Fibroblast of lung (primary cell): Measurements from ENCODE around the gene RBMX. TPM values are rescaled to one million over a fixed set of nuclear protein-coding genes. Genes with fewer than 3 reads are reported as not detected.

Experiments
- DNase-seq, 2 donors: peaks; one replicate each; pipeline versions ENCODE4 v3.0.0 to v3.0.0-alpha.2; 2010; ENCODE audit warnings: low read depth in 2 of 2
- H2AFZ ChIP-seq: 2 replicates; pipeline ENCODE4 v1.5.1; 2012; ENCODE audit warnings: low read length, control low read depth, inconsistent platforms
- H3K27ac ChIP-seq: 2 replicates; pipeline ENCODE4 v1.5.1; 2011; ENCODE audit warnings: low read length, control low read depth; ENCODE audit not compliant: insufficient read depth
- H3K27me3 ChIP-seq: 2 replicates; pipeline ENCODE4 v1.5.1; 2011; ENCODE audit warnings: mild to moderate bottlenecking, low read length; ENCODE audit not compliant: control insufficient read depth, insufficient read depth
- H3K36me3 ChIP-seq: 2 replicates; pipeline ENCODE4 v1.5.1; 2011; ENCODE audit warnings: low read length; ENCODE audit not compliant: control insufficient read depth, insufficient read depth
- H3K4me1 ChIP-seq: 2 replicates; pipeline ENCODE4 v1.5.1; 2011; ENCODE audit warnings: low read length; ENCODE audit not compliant: control insufficient read depth, insufficient read depth; ENCODE audit errors: extremely low read depth
- H3K4me2 ChIP-seq: 2 replicates; pipeline ENCODE4 v1.5.1; 2011; ENCODE audit warnings: low read length, control low read depth; ENCODE audit not compliant: insufficient read depth; ENCODE audit errors: extremely low read depth
- H3K4me3 ChIP-seq, 4 experiments: fragments of 200-600 bp in 1 of 4; sonication (generic) in 1 of 4; replicated peaks in 1 of 4; 2 replicates each; pipeline ENCODE4 v1.5.1; 2011 to 2016; ENCODE audit warnings: low read length in 4 of 4, low read depth in 3 of 4, mild to moderate bottlenecking in 3 of 4, control low read depth in 2 of 4, inconsistent platforms in 1 of 4, mixed read lengths in 1 of 4; ENCODE audit not compliant: insufficient read depth in 1 of 4; ENCODE audit errors: control extremely low read depth in 1 of 4
- H3K79me2 ChIP-seq: 2 replicates; pipeline ENCODE4 v1.5.1; 2012; ENCODE audit warnings: mild to moderate bottlenecking, low read length, inconsistent platforms; ENCODE audit not compliant: control insufficient read depth, insufficient read depth
- H3K9ac ChIP-seq: 2 replicates; pipeline ENCODE4 v1.5.1; 2011; ENCODE audit warnings: mild to moderate bottlenecking, low read length, control low read depth; ENCODE audit not compliant: insufficient read depth
- H3K9me3 ChIP-seq: 2 replicates; pipeline ENCODE4 v1.5.1; 2012; ENCODE audit warnings: low read depth, low read length; ENCODE audit not compliant: control insufficient read depth, insufficient read depth
- H4K20me1 ChIP-seq: 2 replicates; pipeline ENCODE4 v1.5.1; 2011; ENCODE audit warnings: low read length; ENCODE audit not compliant: control insufficient read depth, insufficient read depth; ENCODE audit errors: extremely low read depth
- CTCF ChIP-seq, 2 donors: IDR thresholded peaks in 1 of 2; conservative IDR thresholded peaks in 1 of 2; 1 replicate in 1 of 2; 2 replicates in 1 of 2; pipeline ENCODE4 v1.5.1; 2011 to 2012; ENCODE audit warnings: low read length in 2 of 2, control low read depth in 1 of 2, inconsistent platforms in 1 of 2, low read depth in 1 of 2, mild to moderate bottlenecking in 1 of 2
- EZH2 ChIP-seq: IDR thresholded peaks from 2 replicates; pipeline ENCODE4 v1.5.1; 2012; ENCODE audit warnings: low read length, control low read depth, mild to moderate bottlenecking; ENCODE audit errors: missing control alignments
- polyA plus RNA-seq, 2 donors: library from polyadenylated mRNA; depleted of rRNA in 1 of 2; stranded (reverse) in 1 of 2; unstranded in 1 of 2; fragments of >200 nt; gene quantifications; 2 replicates each; pipeline ENCODE4 v1.2.1, GENCODE V29; 2011 to 2012; ENCODE audit warnings: missing spikeins in 1 of 2
- total RNA-seq: library from RNA; depleted of rRNA; stranded (reverse); fragments of >200 nt; gene quantifications from 2 replicates; pipeline ENCODE4 v1.2.1, GENCODE V29; 2014

Gene RBMX
- total and polyA plus RNA-seq, 2 donors (not counting 1 experiment from before 2014, with no cell fraction given): 139 to 159 TPM

- Histone ChIP-seq H3K36me3 (no peaks in the 10 kb centered on the region), H3K4me3 (no peak overlapping the region), H3K4me1 (no peaks in the 10 kb centered on the region), H3K27ac (no peak overlapping the region), H3K9me3 (no peaks in the 10 kb centered on the region), H4K20me1 (no peaks in the 10 kb centered on the region), H3K4me2 (no peak overlapping the region), H3K79me2 (no peaks in the 10 kb centered on the region), H3K9ac (no peak overlapping the region), H2AFZ (no peak overlapping the region), H3K27me3 (no peaks in the 10 kb centered on the region)
- TF ChIP-seq EZH2: no peak
- no peak for TF ChIP-seq CTCF (conservative IDR thresholded peaks at IDR 0.05 in 1 of 2, IDR thresholded peaks at IDR 0.05 in 1 of 2; ENCODE audit: low read depth in 1 of 2, low read length in 2 of 2)
- no peak for DNase-seq
These were observed 44.8 kb downstream of the RBMX start for GRCh38 chrX:136835761-136836160.

GRCh38 chrX:136829413-136829812 lies 51.1 kb downstream of the RBMX start:
- no peak for TF ChIP-seq CTCF (conservative IDR thresholded peaks at IDR 0.05 in 1 of 2, IDR thresholded peaks at IDR 0.05 in 1 of 2; ENCODE audit: low read depth in 1 of 2, low read length in 2 of 2)
- no peak for TF ChIP-seq EZH2

GRCh38 chrX:136828830-136829229 lies 51.7 kb downstream of the RBMX start:
- no peaks in the 10 kb centered on the region for H4K20me1 ChIP-seq
- no peaks in the 10 kb centered on the region for H3K36me3 ChIP-seq
- H3K9me3 ChIP-seq: no peaks in the 10 kb centered on the region
- no peak for DNase-seq
- H3K27ac ChIP-seq: no peak overlapping the region
- TF ChIP-seq CTCF (conservative IDR thresholded peaks at IDR 0.05 in 1 of 2, IDR thresholded peaks at IDR 0.05 in 1 of 2; ENCODE audit: low read depth in 1 of 2, low read length in 2 of 2) (no peak), EZH2 (no peak)
- no peak overlapping the region for H2AFZ ChIP-seq
- no peaks in the 10 kb centered on the region for H3K79me2 ChIP-seq
- no peaks in the 10 kb centered on the region for H3K4me1 ChIP-seq
- H3K9ac ChIP-seq: no peak overlapping the region
- H3K4me2 ChIP-seq: no peak overlapping the region
- H3K4me3 ChIP-seq: no peak overlapping the region
- no peaks in the 10 kb centered on the region for H3K27me3 ChIP-seq

More at GRCh38 chrX:136829413-136829812, 51.1 kb downstream of the RBMX start:
- no peaks in the 10 kb centered on the region for H3K79me2 ChIP-seq
- H3K9ac ChIP-seq: no peak overlapping the region
- H3K27ac ChIP-seq: no peak overlapping the region
- H3K27me3 ChIP-seq: no peaks in the 10 kb centered on the region
- no peak overlapping the region for H2AFZ ChIP-seq
- H3K4me2 ChIP-seq: no peak overlapping the region
- H4K20me1 ChIP-seq: no peaks in the 10 kb centered on the region
- no peak for DNase-seq
- no peaks in the 10 kb centered on the region for H3K36me3 ChIP-seq
- H3K4me3 ChIP-seq: no peak overlapping the region
- H3K4me1 ChIP-seq: no peaks in the 10 kb centered on the region
- no peaks in the 10 kb centered on the region for H3K9me3 ChIP-seq
